T-helper 1 cell treated with Interleukin-12 subunit alpha and Interleukin-12 subunit beta and Interleukin-4 antibody, amounts not matched to agents 30 ng/mL and 1 ng/mL, for 36 hours (primary cell): Measurements from ENCODE around the gene ARHGEF10L. TPM values are rescaled to one million over a fixed set of nuclear protein-coding genes. Genes with fewer than 3 reads are reported as not detected.

Source experiments
- intact Hi-C: fragments of 100-400 bp; cut with micrococcal nuclease; formaldehyde crosslinking; loops from one replicate; pipeline ENCODE4 v1.15.1; 2024
- total RNA-seq: library from RNA; stranded (reverse); gene quantifications from 2 replicates; pipeline ENCODE4 v1.2.3, GENCODE V29; 2022

ARHGEF10L gene
- total RNA-seq, 1 donor from 2014 or later: not detected

- intact Hi-C loops: no loop called here
These were observed 17.4 kb upstream of the ARHGEF10L start for GRCh38 chr1:17521946-17522612.

- intact Hi-C loops: no loop called here
These were observed 16.0 kb upstream of the ARHGEF10L start for GRCh38 chr1:17523321-17524041.

GRCh38 chr1:17524645-17525044, 14.9 kb upstream of the ARHGEF10L start:
- intact Hi-C loops: no loop called here

- intact Hi-C loops: no loop called here
These were observed 13.4 kb upstream of the ARHGEF10L start for GRCh38 chr1:17525996-17526686.

- intact Hi-C loops: no loop called here
These were observed 12.2 kb upstream of the ARHGEF10L start for GRCh38 chr1:17527036-17527914.

GRCh38 chr1:17529381-17529780, 10.1 kb upstream of the ARHGEF10L start:
- intact Hi-C loops: no loop called here

GRCh38 chr1:17531343-17531681, 8.2 kb upstream of the ARHGEF10L start:
- intact Hi-C loops: no loop called here

- intact Hi-C loops: no loop called here
These were observed 7.6 kb upstream of the ARHGEF10L start for GRCh38 chr1:17531682-17532487.

GRCh38 chr1:17533201-17533600, 6.3 kb upstream of the ARHGEF10L start:
- intact Hi-C loops: no loop called here

GRCh38 chr1:17535300-17535936, 4.1 kb upstream of the ARHGEF10L start:
- intact Hi-C loops: no loop called here

GRCh38 chr1:17538010-17538409, 1.5 kb upstream of the ARHGEF10L start:
- intact Hi-C loops: no loop called here

GRCh38 chr1:17538428-17539117, 925 bp upstream of the ARHGEF10L start:
- intact Hi-C loops: no loop called here

GRCh38 chr1:17539118-17539476, 401 bp upstream of the ARHGEF10L start:
- intact Hi-C loops: no loop called here

- intact Hi-C loops: no loop called here
These were observed 930 bp downstream of the ARHGEF10L start for GRCh38 chr1:17540255-17541001.

- intact Hi-C loops: no loop called here
These were observed 3.1 kb downstream of the ARHGEF10L start for GRCh38 chr1:17542645-17543044.

- intact Hi-C loops: no loop called here
These were observed 5.4 kb downstream of the ARHGEF10L start for GRCh38 chr1:17544776-17545350.

GRCh38 chr1:17545356-17545755, 5.9 kb downstream of the ARHGEF10L start:
- intact Hi-C loops: no loop called here

- intact Hi-C loops: no loop called here
These were observed 7.6 kb downstream of the ARHGEF10L start for GRCh38 chr1:17546946-17547670.
